Measurements from ENCODE around the gene NR3C1. TPM values are rescaled to one million over a fixed set of nuclear protein-coding genes. Genes with fewer than 3 reads are reported as not detected.
A peak's percentile ranks its signal among the peaks of the same experiment; 100 is the strongest.

The NR3C1 gene
- total RNA-seq, 1 donor from 2014 or later = 59.9 TPM

GRCh38 chr5:143372187-143372829 is 31.2 kb downstream of the NR3C1 start:
- no peak for DNase-seq (ENCODE audit: low read depth)

- no peak for DNase-seq (ENCODE audit: low read depth)
Observed at GRCh38 chr5:143370440-143370839, 33.0 kb downstream of the NR3C1 start.

GRCh38 chr5:143364061-143364460 is 39.4 kb downstream of the NR3C1 start:
- no peak for DNase-seq (ENCODE audit: low read depth)

GRCh38 chr5:143362664-143363227 is 40.7 kb downstream of the NR3C1 start:
- no peak for DNase-seq (ENCODE audit: low read depth)

- no peak for DNase-seq (ENCODE audit: low read depth)
Observed at GRCh38 chr5:143361438-143361837, 42.0 kb downstream of the NR3C1 start.

- no peak for DNase-seq (ENCODE audit: low read depth)
Observed at GRCh38 chr5:143360755-143361154, 42.7 kb downstream of the NR3C1 start.

- no peak for DNase-seq (ENCODE audit: low read depth)
Observed at GRCh38 chr5:143359869-143360268, 43.6 kb downstream of the NR3C1 start.

DNA sequence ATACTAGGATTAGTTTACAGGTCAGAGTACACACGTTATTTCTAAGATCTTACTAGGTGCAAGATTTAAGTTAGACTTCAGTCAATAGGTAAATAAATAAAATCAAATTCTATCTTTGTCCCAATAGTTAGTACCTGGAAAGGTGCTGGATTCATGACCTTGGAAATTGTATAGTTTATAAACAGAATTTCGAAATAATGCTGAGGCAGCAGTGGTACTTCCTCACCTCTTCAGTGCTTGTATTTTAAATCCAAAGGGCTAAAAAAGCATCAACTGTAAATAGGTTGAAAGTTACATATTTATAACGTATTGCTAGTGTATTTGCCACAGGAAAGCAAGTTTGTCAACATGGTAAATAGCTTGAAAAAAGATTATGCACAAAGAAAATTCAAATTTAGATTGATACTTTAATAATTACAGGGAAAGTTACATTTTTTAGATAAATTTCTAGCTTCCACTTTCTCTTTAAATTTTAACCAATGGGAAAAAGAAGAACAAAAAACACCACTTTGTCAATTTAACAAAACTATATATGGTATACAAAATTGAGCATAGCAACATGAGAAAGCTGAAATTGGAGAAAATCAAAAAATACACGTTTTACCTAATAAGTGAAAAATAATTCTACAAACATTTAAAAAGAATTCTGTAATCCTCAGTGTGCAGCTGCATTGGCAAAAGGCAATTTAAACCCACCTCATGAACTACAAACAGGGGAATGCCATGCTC is 46.5 kb downstream of the NR3C1 start:
- DNase-seq (ENCODE audit: low read depth) = no peak

DNA sequence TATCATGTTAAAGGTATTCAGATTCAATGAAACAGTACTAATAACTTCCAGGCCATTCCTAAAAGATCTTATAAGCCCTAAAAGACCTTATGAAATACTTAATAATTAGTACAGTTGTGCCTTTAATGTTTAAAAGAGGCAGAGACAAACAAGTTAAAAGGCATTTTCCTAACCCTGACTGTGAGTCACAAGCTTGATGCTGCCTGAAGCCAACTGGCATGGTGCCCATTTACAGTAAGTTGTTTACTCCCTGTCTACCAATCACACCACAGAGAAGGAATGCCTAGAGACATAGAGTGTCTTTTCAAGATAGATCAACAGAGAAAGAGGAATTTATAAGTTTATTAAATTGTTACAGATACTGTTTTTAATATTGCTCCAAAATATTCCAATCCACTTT is 47.8 kb downstream of the NR3C1 start:
- peak; percentile 89 for DNase-seq (ENCODE audit: low read depth)

DNA sequence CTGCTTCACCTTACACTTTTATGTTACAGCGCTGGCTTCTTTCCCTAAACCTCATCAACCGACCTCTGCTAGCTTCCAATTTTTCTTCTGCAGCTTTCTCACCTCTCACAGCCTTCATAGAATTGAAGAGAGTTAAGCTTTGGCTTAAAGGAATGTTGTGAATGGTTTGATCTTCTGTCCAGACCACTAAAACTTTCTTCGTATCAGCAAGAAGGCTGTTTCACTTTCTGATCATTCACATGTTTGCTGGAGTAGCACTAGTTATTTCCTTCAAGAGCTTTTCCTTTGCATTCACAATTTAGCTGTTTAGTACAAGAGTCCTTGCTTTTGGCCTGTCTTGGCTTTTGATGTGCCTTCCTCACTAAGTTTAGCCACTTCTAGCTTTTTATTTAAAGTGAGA is 49.5 kb downstream of the NR3C1 start:
- DNase-seq (ENCODE audit: low read depth) = no peak

- no peak for DNase-seq (ENCODE audit: low read depth)
Observed at GRCh38 chr5:143352691-143353090, 50.8 kb downstream of the NR3C1 start.

- DNase-seq (ENCODE audit: low read depth) = no peak
Observed at GRCh38 chr5:143350751-143351602, 52.5 kb downstream of the NR3C1 start.

DNA sequence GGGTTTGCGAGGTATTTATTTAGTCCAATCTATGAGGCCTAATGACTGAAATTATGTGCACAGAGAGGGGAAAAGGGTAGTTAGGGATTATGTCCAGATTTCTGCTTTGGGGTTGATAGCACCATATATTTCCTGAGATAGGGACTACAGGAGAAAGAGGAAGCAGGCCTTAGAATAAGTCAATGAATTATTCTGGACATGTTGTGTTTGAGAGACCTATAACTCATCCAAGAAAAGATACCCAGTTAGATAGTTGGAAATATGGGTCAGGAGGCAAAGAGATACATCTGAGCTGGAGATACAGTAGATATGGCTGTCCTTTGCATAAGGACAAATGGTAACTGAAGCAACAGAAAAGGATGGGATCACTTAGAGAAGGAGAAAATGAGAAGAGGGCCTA is 53.1 kb downstream of the NR3C1 start:
- DNase-seq (ENCODE audit: low read depth) = no peak

GRCh38 chr5:143349177-143349576 is 54.3 kb downstream of the NR3C1 start:
- peak; percentile 21 for DNase-seq (ENCODE audit: low read depth)

DNA sequence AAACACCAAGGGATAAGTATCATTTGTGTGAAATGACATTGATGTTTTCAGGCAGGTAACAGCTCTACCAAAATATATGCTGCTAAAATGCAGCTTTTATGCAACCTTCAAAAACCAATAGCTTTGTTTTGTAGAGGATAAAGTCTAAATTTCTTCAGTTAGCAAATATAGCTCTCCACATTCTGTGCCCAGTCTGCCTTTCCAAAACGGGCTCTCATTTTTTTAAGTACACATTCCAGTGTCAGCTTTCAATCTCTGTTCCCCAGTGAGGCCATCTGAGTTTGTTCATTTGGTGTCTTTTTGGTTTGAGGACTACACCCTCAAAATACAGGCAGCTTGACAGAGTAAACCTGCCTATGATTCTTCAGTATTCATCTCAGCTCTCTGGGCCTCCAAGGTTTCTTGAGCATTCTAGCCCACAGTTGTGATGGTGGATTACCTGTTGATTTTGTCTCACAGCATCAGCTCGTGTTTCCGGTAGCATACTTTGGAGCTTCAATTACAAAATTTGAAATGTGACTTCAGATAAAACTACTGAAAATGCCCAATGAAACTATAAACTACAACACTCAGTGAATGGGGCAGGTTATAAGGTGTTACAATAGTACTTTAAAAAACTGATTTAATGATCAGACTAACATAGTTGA is 55.7 kb downstream of the NR3C1 start:
- DNase-seq (ENCODE audit: low read depth) = peak; percentile 46

- no peak for DNase-seq (ENCODE audit: low read depth)
Observed at GRCh38 chr5:143347046-143347445, 56.4 kb downstream of the NR3C1 start.

DNA sequence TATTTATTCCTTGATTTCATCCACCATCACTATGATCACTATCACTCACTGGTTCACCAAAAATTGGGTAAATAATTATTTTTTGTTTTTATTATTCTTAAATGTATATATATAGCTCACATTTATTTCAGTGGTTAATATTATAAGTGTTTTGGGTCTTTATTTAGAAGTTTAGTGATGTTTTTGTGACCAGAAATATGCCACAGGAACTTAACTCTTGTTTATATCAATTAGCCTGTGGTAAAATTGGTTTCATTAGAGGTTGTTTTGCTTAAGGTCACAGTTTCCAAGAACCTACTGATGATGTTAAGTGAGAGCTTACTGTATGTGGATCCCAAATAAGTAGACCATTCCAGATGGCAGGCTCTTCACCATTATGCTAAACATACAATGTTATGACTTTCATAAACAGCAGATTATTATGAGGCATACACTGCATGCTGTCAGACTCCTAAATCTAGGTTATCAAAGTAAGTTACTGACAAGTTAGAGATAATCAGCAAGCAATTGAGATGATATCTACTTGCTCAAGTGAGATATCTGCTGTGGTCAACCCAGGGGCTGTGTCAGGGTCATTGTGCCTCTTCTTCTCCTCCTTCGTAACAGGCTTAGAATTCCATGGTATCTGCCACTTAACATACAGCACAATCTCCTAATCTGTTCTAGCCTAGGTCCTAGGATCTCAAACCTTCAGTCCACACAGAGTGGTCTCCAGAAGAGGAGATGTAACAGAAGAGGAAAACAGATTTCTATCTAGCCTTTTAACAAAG is 57.6 kb downstream of the NR3C1 start:
- no peak for DNase-seq (ENCODE audit: low read depth)

- DNase-seq (ENCODE audit: low read depth) = no peak
Observed at GRCh38 chr5:143343042-143343441, 60.4 kb downstream of the NR3C1 start.

GRCh38 chr5:143342607-143343006 is 60.9 kb downstream of the NR3C1 start:
- no peak for DNase-seq (ENCODE audit: low read depth)

DNA sequence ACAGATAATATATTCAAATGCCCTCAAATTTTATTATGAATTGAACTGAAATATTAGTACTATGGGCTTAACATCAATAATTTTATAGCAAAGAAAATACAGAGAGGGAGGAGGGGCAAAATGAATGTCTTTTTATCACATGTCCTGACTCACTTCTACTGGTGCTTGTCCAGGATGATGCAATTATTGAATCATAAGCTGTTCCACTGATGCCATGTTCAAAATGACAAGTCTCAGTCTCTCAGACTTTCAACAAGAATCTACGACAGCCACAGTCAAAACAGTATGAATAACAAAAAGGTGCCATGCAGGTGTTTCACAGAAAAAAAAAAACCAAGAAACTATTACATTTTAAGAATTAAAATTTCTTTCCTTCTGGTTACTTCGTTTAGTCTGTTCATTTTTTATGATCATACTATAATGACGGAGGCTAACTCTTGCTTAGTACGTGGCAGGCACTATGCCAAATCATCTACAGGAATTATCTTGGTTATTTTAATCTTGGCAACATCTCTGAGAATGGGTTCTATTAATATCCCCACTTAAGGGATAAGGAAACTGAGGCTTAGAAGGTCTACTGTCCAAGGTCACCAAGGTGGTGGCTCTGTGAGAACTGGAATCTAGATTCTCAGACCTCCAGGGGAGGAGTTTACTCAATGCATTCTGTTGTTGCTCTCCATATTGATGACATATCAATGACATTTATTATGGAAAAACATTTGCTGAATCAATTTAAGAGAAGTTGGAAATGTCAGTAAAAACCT is 61.5 kb downstream of the NR3C1 start:
- peak; percentile 13 for DNase-seq (ENCODE audit: low read depth)

All from myocyte (in vitro differentiated cells).